Hematopoietic multipotent progenitor cell treated with erythropoietin and hydrocortisone succinate and interleukin-3 and kit ligand, for 15 days (in vitro differentiated cells): ENCODE measurements around the gene PNPLA7.
"Not testable (repeated sequence)": the region's sequence is repeated elsewhere in the genome, so short reads cannot be mapped to it uniquely, and the experiment has no call there.

Experiments
- DNase-seq: peaks from one replicate; pipeline ENCODE4 v3.0.0-alpha.2; 2015; ENCODE audit warnings: low spot score

Gene PNPLA7

DNA sequence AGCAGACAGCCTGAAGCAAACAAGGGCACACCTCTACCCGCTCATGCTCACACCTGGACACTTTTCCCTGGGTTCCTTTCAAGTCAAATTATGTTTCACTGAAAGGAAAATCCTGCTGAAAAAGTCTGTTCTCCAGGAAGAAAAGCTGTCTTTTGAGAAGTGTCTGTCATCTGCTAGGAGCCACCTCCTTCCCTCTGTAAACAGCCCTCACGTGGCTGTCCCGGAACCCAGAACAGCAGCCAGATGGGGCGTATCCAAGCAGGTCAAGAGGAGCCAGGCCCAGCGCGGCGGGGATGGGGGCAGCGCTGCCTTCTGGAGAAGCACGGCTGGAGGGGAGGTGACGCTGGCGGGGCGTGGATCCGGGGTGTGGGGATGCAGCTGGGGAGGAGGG, at the start of gene PNPLA7:
Gene PNPLA7, minus strand, starts transcription at position 172 of the 391 bp plus-strand sequence. CDS start 205 bp downstream, outside the sequence.
- peak; percentile 35 for DNase-seq

DNA sequence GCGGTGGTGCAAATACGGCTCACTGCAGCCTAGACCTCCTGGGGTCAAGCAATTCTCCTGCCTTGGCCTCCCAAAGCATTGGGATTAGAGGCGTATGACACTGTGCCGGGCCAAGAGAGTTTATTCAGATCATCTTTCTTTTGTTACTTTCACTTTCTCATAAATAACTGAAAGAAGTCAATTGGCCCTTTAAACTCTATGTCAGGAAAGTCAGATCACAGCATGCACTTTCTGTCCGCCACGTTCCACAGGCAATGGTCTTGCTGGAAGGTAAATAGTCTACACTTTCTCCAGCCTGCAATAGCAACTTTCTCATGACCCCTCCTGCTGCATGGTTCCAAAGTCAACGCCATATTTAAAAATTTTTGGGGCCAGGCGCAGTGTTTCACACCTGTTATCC, 48.7 kb upstream of the PNPLA7 start:
- no peak for DNase-seq

GRCh38 chr9:137596577-137596976, 46.4 kb upstream of the PNPLA7 start:
- not testable (repeated sequence) for DNase-seq

DNA sequence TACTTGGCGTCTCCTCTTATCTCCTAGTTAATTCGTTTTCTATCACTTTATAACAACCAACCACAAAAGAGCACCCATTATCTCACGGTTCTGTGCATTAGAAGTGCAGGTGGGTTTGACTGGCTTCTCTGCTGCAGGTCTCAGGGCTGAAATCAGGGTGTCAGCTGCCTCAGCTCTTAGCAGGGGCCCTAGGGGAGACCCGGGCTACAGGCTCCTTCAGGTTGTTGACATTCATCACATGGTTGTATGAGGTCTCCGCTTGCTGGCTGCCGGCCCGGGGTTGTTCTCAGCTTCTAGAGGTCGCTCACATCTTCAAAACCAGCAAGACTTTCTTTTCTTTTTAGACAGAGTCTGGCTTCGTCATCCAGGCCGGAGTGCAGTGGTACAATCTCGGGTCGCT, 43.0 kb upstream of the PNPLA7 start:
- no peak for DNase-seq

- DNase-seq, result no peak
These were observed 42.6 kb upstream of the PNPLA7 start for GRCh38 chr9:137592767-137593166.

GRCh38 chr9:137590469-137591383, 40.5 kb upstream of the PNPLA7 start, which contains the start of gene ZMYND19:
ZMYND19 (minus strand) TSS chr9:137590512; CDS start chr9:137590263, 249 bp downstream.
- peak; percentile 91 for DNase-seq

GRCh38 chr9:137590123-137590468, 39.9 kb upstream of the PNPLA7 start:
- DNase-seq, result no peak

DNA sequence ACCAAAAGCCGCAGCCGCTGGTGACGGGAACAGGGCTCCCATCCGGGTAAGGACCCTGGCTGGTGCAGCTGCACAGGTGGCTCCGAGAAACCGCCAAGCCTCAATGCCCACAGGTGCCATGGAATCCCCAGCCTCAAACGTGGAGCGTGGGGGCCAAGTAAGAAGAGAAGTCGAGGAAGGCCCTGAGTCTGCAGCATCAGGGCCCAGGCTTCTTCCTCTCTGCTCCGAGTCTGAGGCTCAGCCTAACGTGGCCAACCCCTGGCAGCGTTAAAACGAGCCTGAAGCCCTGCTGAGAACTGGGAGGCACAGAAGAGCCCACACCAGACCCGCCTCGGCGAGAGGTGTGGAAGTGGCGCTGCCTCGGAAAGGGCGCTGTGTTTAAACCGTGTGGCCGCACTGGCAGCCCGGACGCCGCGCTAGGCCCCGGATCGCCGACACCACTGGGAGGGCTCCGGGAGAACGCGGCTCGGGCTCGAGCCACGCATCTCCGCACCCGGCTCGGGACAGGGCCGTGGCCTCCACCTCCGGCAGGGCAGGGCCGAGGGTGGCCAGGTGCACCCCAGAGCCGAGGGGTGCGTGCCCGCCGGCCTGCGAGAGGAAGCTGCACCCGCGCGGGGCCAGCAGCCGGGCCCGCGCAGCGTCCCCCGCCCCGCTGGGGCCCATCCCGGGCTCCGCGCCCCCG, 39.4 kb upstream of the PNPLA7 start:
- DNase-seq, result no peak

DNA sequence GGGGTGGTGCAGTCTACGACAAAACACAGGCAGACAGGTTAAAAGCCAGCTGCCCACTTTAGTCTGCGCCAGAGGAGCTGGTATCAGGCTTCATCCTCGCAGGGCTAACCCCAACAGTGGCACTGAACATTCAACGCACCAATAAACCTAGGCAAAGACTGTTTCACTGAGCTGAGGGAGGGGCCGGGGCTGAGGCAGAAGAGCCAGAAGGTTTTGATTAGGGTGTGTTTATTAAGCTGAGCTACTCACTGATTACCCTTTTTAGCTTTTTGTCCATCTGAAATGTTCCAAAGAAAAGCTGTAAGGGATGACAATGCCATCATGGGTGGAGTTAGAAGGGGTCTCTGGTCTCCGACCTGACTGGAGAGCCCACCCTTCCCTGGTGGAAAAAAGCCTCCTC, 38.7 kb upstream of the PNPLA7 start:
- no peak for DNase-seq

DNA sequence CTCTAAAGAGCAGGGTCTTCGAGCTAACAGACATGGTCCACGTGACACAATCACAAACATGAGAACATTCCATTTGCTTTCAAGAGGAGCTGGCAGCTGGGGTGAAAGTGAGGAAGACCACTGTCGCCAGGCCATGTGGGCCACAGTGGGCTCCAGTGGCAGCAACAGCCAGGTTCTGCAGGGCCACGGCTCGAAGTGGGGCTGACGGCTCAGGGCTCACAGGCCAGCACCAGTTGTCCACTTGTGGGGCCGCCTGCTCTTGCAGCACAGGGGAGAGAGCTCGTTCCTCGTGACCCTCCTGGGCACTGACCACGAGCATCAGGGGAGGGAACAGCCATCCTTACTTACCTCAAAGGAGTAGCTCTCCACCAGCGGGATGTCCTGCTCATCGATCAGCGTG, 38.1 kb upstream of the PNPLA7 start:
- no peak for DNase-seq

GRCh38 chr9:137586854-137587253, 36.7 kb upstream of the PNPLA7 start:
- DNase-seq, result no peak

GRCh38 chr9:137583957-137584356, 33.8 kb upstream of the PNPLA7 start:
- no peak for DNase-seq

- DNase-seq, result no peak
These were observed 33.1 kb upstream of the PNPLA7 start for GRCh38 chr9:137583347-137583746.

- DNase-seq, result peak; percentile 26
These were observed 32.2 kb upstream of the PNPLA7 start for GRCh38 chr9:137582286-137582860.

GRCh38 chr9:137581361-137582285, 31.4 kb upstream of the PNPLA7 start:
- no peak for DNase-seq

DNA sequence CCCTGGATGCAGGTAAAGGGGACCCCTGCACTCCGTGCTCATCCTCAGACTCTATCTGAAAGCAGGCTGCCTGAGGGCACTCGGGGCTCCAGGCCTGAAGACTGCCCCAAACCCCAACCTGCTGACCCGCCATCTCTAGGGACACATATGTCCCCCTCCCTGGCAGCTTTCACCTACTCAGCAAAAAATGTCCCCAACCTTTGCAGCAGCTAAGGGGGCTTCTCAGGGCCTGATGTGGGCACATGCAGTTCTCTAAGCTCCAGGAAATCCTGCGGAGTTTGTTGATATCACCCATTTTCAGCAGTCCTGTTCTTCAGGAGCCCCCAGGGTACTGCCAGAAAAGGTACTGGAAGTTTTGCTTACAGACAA, 30.7 kb upstream of the PNPLA7 start:
- DNase-seq, result no peak

DNA sequence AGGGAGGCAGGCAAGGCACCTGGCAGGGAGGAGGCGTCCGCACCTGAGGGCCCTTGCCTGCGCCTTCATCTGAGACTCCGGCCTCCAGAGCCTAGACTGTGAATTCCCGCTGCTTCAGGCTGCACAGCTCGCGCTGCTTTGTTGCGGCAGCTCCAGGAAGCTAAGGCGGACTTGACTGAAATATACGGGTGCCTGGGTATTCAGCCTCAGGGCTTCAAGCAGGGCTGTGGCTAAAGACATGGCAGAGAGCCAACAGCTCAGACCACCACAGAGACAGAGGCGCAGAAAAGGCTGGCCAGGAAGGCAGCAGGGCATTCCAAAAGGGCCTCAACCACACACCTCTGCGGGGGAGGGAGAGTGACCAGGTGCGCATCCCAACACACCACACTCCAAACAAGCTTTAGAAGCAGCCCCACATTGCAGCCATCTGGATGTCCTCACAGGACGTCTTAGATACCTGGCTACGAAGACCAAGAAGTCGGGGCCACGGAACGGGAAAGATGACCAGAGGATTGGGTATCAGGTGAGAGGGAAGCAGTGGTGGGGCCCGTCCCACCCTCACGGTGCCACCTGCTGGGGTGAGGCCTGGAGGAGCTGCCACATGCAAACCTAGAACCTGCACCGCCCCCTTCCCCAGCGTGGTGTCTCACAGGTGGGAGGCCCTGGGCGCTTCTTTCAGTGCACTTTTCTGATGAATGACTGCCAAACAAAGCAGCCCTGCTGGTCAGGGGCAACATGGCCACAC, 30.2 kb upstream of the PNPLA7 start:
- no peak for DNase-seq

DNA sequence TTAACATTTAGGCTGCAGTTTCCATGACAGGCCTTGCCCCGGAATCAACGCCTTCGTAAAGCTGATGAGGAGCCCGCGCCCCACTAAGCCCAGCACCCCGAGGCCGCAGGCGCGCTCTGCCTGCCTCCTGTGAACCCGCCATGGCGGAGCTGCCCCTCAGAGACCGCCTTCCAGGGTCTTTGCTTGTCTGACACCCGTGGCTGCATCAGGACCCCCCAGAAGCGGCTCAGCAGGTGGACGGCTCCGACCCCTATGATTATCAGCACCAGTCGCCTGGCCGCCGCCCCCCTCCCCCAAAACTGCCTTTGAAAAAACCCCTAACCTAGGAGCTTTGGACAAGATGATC, 29.0 kb upstream of the PNPLA7 start:
- DNase-seq, result no peak

DNA sequence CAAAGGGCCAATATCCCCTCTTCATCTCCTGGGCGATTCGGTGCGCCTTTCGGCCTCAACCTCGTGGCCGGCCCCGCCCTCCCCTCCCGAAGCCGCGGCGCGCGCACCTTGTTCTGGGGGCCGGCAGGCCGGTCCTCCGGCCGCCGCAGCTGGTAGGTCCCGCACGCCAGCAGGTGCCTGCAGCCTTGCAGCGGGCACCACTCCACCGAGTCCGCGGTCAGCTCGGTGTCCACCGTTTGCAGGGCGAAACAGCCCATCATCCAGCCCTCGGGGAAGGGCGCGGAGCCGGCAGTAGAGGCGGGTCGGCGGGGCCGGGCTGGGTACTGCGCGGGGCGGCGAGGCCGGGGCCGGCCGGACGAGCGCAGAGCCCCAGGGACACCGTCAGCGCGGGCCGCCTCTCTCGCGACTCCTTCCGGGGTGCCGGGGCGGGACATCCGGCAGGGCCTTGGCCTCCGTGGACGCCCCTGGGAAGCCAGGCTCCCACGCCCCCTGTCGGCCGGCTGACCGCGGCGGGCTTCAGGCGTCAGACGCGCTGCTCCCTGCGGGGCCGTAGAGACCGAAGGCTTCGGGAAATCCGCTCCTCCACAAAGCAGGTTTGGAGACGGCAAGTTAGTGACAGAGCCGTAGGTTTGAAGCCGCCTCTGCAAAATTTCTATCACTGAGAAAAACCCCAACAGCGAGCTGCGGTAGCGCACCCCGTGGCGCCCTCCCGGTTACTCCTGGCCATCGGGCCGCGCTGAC, 28.5 kb upstream of the PNPLA7 start, which contains the start of gene DPH7:
Gene DPH7, minus strand, starts transcription at position 408 of the 741 bp plus-strand sequence. Its CDS starts 148 bp downstream, at position 260.
- DNase-seq, result peak; percentile 95

GRCh38 chr9:137575716-137576411, 25.7 kb upstream of the PNPLA7 start:
- DNase-seq, result no peak
